Measurements from ENCODE around the gene NAT9. TPM values are rescaled to one million over a fixed set of nuclear protein-coding genes. Genes with fewer than 3 reads are reported as not detected.

The NAT9 gene
- total RNA-seq, 1 experiment from 2014 or later: 64.8 TPM

DNA sequence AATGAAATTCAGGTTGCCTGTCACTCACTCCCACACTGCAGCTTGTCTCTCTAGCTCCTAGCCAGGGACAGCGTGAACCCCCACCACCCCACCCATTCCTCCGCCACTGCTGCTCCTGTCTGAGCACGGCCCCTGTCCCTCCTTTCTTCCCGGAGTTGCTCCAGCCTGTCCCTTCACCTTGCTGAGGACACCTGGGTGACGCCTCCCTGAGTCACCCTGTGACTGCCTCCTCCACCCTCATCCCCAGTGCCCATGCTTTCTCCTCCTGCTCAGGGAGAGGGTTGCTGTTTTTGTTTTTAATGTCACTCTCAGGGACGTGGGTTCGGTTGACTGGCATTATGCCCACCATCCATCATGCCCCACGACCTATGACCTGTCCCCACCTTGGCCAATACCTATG lies 25.8 kb upstream of the NAT9 start:
- intact Hi-C loops (cut with micrococcal nuclease): no loop called here
- Mint-ChIP-seq H3K36me3 (ENCODE audit: insufficient read depth, unreplicated experiment) (peaks cover 12% of the 10 kb centered on the region), H3K27me3 (ENCODE audit: insufficient read depth, unreplicated experiment) (no peaks in the 10 kb centered on the region), H3K9me3 (ENCODE audit: unreplicated experiment) (no peaks in the 10 kb centered on the region), H3K27ac (ENCODE audit: low read depth, unreplicated experiment) (no peak overlapping the region), H3K4me3 (ENCODE audit: unreplicated experiment) (no peak overlapping the region), H3K4me1 (ENCODE audit: insufficient read depth, unreplicated experiment) (no peaks in the 10 kb centered on the region)
- no TSS peak for BruUV-seq (replicated peaks)
- no peak for DNase-seq (ENCODE audit: unreplicated experiment)
- CTCF ChIA-PET: no interaction called here
- TF ChIP-seq, protein P1, sequence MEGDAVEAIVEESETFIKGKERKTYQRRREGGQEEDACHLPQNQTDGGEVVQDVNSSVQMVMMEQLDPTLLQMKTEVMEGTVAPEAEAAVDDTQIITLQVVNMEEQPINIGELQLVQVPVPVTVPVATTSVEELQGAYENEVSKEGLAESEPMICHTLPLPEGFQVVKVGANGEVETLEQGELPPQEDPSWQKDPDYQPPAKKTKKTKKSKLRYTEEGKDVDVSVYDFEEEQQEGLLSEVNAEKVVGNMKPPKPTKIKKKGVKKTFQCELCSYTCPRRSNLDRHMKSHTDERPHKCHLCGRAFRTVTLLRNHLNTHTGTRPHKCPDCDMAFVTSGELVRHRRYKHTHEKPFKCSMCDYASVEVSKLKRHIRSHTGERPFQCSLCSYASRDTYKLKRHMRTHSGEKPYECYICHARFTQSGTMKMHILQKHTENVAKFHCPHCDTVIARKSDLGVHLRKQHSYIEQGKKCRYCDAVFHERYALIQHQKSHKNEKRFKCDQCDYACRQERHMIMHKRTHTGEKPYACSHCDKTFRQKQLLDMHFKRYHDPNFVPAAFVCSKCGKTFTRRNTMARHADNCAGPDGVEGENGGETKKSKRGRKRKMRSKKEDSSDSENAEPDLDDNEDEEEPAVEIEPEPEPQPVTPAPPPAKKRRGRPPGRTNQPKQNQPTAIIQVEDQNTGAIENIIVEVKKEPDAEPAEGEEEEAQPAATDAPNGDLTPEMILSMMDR (IDR thresholded peaks at IDR 0.05; ENCODE audit: unreplicated experiment): no peak
- POLR2A ChIA-PET: no interaction called here

DNA sequence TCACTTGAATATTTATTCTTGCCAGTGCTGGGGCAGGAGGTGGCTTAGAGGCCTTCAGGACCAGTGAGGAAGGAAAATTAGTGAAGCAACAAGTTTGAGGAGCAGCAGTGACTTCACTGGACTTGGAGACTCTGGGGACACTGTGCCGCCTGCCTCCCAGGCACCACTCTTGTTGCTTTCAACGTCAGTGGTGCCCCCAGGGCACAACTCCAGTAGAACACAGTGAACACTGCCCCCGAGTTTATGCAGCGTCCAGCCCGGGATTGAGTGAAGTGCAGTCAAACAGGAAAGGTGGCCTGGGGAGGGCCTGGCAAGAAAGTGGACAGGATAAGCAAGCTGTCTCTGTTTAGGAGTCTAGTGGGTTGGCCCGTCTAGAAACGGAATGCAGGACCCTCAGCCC lies 24.4 kb upstream of the NAT9 start:
- TF ChIP-seq, protein P1 (IDR thresholded peaks at IDR 0.05; ENCODE audit: unreplicated experiment): no peak
- no TSS peak for BruUV-seq (replicated peaks)
- no peaks in the 10 kb centered on the region for H3K4me1 Mint-ChIP-seq (ENCODE audit: insufficient read depth, unreplicated experiment)
- CTCF ChIA-PET: no interaction called here
- intact Hi-C loops (cut with micrococcal nuclease): no loop called here
- no peak overlapping the region for H3K4me3 Mint-ChIP-seq (ENCODE audit: unreplicated experiment)
- peaks cover 13% of the 10 kb centered on the region for H3K36me3 Mint-ChIP-seq (ENCODE audit: insufficient read depth, unreplicated experiment)
- POLR2A ChIA-PET: interaction anchor here (0.8 kb wide), 1 partner anchor 88 kb away, joined by 3 read pairs; no protein-coding TSS in a partner anchor
- H3K27ac Mint-ChIP-seq (ENCODE audit: low read depth, unreplicated experiment): no peak overlapping the region
- no peak for DNase-seq (ENCODE audit: unreplicated experiment)
- H3K9me3 Mint-ChIP-seq (ENCODE audit: unreplicated experiment): no peaks in the 10 kb centered on the region
- H3K27me3 Mint-ChIP-seq (ENCODE audit: insufficient read depth, unreplicated experiment): no peaks in the 10 kb centered on the region

DNA sequence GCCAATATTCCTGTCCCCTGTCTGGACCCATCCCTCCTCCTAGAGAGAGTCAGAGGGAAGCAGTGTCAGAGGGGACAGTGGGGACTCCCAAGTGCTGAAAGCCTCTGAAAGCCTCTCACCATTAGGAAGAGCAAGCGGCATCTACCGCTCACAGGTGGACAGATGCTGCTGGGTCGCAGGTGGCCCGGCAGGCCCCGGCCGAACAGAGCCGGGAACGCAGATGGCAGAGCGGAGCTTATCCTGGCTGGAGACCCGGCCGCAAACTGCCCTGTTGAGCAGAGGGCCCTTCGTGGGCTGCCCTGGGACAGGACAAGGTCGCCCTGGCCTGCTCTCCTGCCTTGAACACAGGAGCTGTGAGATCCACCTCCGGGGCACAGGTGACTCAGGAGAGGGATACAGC lies 23.0 kb upstream of the NAT9 start:
- ChIA-PET CTCF (no interaction called here), POLR2A (no interaction called here)
- Mint-ChIP-seq H3K36me3 (ENCODE audit: insufficient read depth, unreplicated experiment) (peaks cover 19% of the 10 kb centered on the region), H3K4me1 (ENCODE audit: insufficient read depth, unreplicated experiment) (no peaks in the 10 kb centered on the region), H3K27ac (ENCODE audit: low read depth, unreplicated experiment) (no peak overlapping the region), H3K27me3 (ENCODE audit: insufficient read depth, unreplicated experiment) (no peaks in the 10 kb centered on the region), H3K9me3 (ENCODE audit: unreplicated experiment) (no peaks in the 10 kb centered on the region), H3K4me3 (ENCODE audit: unreplicated experiment) (no peak overlapping the region)
- TF ChIP-seq, protein P1 (IDR thresholded peaks at IDR 0.05; ENCODE audit: unreplicated experiment): no peak
- no TSS peak for BruUV-seq (replicated peaks)
- DNase-seq (ENCODE audit: unreplicated experiment): no peak
- intact Hi-C loops (cut with micrococcal nuclease): no loop called here

DNA sequence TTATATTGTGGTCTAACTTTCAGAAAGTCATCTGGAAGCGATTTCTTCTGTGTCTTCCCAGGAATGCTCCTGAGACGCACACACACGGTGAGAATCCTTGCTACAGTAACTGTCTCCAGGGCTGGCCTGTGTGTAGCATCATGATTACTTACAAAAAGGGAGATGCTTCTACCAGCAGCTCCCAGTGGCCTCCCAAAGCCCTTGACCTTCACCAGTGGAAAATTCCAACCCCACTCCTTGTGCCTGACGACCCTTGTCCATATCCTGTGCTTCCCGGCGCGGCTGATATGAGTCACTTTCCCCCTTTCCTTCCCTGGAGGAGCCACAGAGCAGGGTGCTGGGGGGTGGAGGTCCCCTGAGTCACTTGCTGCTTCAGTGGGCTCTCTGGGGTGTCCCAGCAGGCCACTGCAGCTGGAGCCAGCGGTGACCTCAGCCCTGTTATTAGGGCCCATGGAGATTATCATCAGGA lies 22.1 kb upstream of the NAT9 start:
- TF ChIP-seq, protein P1 (IDR thresholded peaks at IDR 0.05; ENCODE audit: unreplicated experiment): no peak
- Mint-ChIP-seq H3K36me3 (ENCODE audit: insufficient read depth, unreplicated experiment) (peaks cover 24% of the 10 kb centered on the region), H3K4me1 (ENCODE audit: insufficient read depth, unreplicated experiment) (no peaks in the 10 kb centered on the region), H3K27ac (ENCODE audit: low read depth, unreplicated experiment) (no peak overlapping the region), H3K27me3 (ENCODE audit: insufficient read depth, unreplicated experiment) (no peaks in the 10 kb centered on the region), H3K9me3 (ENCODE audit: unreplicated experiment) (no peaks in the 10 kb centered on the region), H3K4me3 (ENCODE audit: unreplicated experiment) (no peak overlapping the region)
- BruUV-seq (replicated peaks): no TSS peak
- DNase-seq (ENCODE audit: unreplicated experiment): no peak
- ChIA-PET CTCF (interaction anchor here (0.6 to 0.9 kb wide), 2 partner anchors 67 to 1297 kb away, joined by 3 read pairs; no protein-coding TSS in a partner anchor), POLR2A (no interaction called here)
- intact Hi-C loops (cut with micrococcal nuclease): no loop called here
